ENCODE data around the gene PXK.

GRCh38 chr3:58383476-58383875, 50.8 kb downstream of the PXK start:
- TF ChIP-seq POLR2A (IDR thresholded peaks at IDR 0.05): no peak
- TF ChIP-seq CTCF (IDR thresholded peaks at IDR 0.05): no peak
